ENCODE measurements around the gene MAP7D2.
A peak's percentile ranks its signal among the peaks of the same experiment; 100 is the strongest.

Gene MAP7D2

DNA sequence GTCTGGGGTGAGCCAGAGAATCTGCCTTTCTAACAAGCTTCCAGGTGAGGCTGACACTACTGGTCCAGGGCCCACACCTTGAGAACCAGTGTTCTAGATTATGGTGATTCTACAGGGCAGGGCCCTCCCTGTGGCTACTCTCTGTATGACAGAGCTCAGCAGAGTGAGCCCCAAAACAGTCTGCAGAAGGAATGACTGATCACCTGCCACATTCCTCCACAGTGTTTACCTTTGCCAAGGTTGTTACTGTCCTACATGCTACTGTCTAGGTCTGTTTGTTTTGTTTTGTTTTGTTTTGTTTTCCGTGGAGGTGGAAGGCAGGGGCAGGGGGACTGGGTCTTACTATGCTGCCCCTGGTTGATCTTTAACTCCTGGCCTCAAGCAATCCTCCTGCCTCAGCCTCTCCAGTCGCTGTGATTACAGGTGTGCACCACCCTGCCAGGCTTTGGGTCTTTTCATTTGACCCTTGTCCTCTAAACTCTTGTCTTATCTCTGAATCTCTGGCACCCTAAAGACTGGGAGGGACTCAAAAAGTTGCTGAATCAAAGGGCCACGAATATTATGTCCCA lies 45.1 kb downstream of the MAP7D2 start:
- H3K27ac Mint-ChIP-seq: no peak overlapping the region
- no peaks in the 10 kb centered on the region for H3K36me3 Mint-ChIP-seq
- CTCF ChIA-PET: interaction anchor here (1.6 kb wide), 1 partner anchor 167 kb away, joined by 3 read pairs; no protein-coding TSS in a partner anchor

DNA sequence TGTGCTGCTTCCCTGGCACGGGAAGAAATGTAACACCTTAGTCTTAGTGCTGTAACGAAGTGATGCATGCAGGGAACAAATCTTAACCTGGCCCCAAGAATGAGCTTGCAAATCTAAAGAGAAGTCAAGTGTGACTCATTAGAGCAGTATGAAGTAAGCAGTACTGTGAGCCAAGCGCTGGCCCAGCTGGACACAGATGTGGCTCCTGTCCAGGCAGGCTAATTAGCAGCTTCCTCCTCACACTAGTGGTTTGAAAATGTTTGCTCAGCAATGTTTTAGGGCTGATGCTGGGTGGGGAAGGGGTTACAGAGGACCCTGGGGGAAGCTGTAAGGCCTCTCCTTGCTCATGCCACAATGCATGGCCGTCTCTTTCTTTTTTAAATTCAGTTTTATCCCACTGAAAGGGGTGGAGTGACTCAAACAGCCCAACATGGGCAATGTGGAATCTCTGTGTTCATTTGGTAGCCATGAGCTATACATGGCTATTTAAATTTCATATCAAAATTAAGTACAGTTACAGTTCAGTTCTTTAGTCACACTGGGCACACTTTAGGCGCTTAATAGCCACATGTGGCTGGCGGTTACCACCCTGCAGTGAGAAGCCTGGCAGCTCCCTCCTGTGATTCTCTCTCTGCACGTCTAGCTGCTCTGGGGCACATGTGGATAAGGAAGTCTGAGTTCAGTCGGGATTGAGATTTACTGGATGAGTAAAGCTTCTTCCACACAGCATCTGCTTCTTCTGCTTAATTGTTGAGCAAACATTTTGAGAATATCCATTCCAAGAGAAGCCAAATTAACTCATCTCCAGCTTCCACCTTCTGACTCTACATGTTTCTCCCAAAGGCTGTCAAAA lies 48.8 kb downstream of the MAP7D2 start:
- no peak for DNase-seq
- H3K27me3 Mint-ChIP-seq: peaks cover 12% of the 10 kb centered on the region
- H3K36me3 Mint-ChIP-seq: no peaks in the 10 kb centered on the region
- no peak overlapping the region for H3K4me3 Mint-ChIP-seq
- no peaks in the 10 kb centered on the region for H3K9me3 Mint-ChIP-seq
- CTCF ChIA-PET: interaction anchor here (0.9 to 3.6 kb wide), 6 partner anchors 9 to 177 kb away, joined by 3 to 26 read pairs (median 4); no protein-coding TSS in a partner anchor
- H3K4me1 Mint-ChIP-seq: no peaks in the 10 kb centered on the region
- no peak overlapping the region for H3K27ac Mint-ChIP-seq

More for the DNA sequence above, 45.1 kb downstream of the MAP7D2 start:
- H3K4me1 Mint-ChIP-seq: no peaks in the 10 kb centered on the region
- peaks cover 9% of the 10 kb centered on the region for H3K27me3 Mint-ChIP-seq
- DNase-seq: no peak
- no peaks in the 10 kb centered on the region for H3K9me3 Mint-ChIP-seq
- no peak overlapping the region for H3K4me3 Mint-ChIP-seq

DNA sequence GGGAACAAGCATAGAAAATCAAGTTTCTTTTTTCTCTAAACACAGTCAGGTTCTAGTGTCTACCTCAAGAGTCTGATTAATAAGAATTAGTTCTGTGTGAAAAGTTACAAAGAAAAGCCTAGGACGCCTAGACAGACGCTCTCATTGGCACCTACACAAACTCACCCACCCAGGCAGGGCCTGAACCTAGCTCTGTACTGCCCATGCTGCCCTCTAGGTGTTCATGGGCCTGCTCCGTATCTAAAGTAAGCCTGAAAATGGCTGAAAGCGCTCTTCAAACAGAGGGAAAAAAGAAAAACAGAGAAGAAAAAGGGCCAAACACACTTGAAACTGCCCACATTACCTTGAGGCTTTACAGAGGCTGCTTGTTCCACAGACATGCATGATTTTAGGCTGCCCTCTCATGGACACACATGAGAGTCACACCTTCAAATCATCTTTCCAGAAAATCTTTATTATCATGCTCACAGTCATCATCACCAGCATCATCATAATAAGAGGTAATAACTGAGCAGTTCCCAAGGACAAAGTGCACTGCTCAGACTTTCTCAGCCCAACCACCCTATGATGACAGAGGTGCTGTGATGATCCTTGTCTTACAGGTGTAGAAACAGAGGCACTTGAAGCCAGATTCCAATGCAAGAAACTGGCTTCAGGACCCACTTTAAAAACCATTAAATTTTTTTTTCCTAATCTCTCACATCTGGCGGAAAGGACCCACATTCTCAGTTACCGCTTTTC lies 49.6 kb downstream of the MAP7D2 start:
- H3K27ac Mint-ChIP-seq: no peak overlapping the region
- no peak overlapping the region for H3K4me3 Mint-ChIP-seq
- peaks cover 2% of the 10 kb centered on the region for H3K4me1 Mint-ChIP-seq
- DNase-seq: peak; percentile 34
- peaks cover 9% of the 10 kb centered on the region for H3K27me3 Mint-ChIP-seq
- H3K9me3 Mint-ChIP-seq: no peaks in the 10 kb centered on the region
- H3K36me3 Mint-ChIP-seq: no peaks in the 10 kb centered on the region
- CTCF ChIA-PET: interaction anchor here (1.0 to 3.6 kb wide), 4 partner anchors 10 to 162 kb away, joined by 3 to 26 read pairs (median 5); no protein-coding TSS in a partner anchor

DNA sequence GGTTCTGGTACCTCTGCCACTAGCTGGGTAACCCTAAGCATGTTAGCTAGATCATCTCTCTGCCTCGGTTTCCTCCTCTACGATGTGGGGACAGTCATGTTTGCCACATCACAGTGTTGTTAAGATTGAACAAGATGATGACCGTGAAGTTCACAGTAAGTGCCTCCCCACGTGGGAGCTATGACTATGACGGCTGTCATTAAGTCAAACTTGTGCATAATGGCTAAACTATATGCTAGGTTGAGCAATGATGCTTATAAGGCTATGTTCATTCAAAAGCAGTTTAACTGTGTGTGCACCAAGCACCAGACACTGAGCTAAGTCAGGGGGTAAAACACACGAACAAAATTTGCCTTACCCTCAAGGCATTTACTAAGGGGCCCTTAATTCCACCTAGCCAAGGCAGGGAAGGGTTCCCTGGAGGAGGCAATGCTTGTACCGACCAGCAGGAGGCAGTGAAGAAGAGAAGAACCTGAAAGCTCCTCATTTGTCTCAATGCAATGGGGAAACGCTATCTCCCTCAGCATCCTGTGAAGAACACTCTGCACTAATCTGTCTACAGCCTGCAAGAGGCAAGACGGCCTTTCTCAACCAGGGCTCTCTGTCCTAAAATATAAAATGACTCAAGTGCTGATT lies 52.9 kb downstream of the MAP7D2 start:
- Mint-ChIP-seq H3K36me3 (no peaks in the 10 kb centered on the region), H3K9me3 (no peaks in the 10 kb centered on the region), H3K27ac (no peak overlapping the region), H3K27me3 (peaks cover 11% of the 10 kb centered on the region), H3K4me3 (no peak overlapping the region), H3K4me1 (peaks cover 22% of the 10 kb centered on the region)
- CTCF ChIA-PET: interaction anchor here (0.8 to 1.2 kb wide), 2 partner anchors 9 to 159 kb away, joined by 3 to 6 read pairs; no protein-coding TSS in a partner anchor
- DNase-seq: peak; percentile 22

DNA sequence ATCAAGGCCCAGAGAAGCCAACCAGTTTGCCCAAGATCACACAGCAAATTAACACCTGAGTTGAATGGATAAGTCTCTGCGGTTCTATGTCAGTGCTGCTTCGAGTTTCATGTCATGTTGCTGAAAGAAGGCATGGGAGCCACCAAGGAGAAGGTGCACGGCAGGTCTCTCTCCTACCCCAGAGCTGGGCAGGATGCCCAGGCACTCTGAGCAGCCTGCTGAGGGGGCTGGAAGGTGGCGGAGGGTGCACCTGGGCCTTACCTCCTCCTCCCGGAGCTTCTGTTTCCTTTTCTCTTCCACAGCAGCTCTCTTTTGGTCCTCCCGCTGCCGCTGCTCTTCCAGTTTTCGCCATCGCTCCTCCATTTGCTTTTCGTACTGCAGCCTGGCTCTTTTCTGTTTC lies 53.6 kb downstream of the MAP7D2 start:
- CTCF ChIA-PET: interaction anchor here (1.2 kb wide), 1 partner anchor 159 kb away, joined by 6 read pairs; no protein-coding TSS in a partner anchor
- no peak overlapping the region for H3K27ac Mint-ChIP-seq
- no peaks in the 10 kb centered on the region for H3K36me3 Mint-ChIP-seq
- H3K27me3 Mint-ChIP-seq: peaks cover 8% of the 10 kb centered on the region
- DNase-seq: no peak
- H3K9me3 Mint-ChIP-seq: no peaks in the 10 kb centered on the region
- no peak overlapping the region for H3K4me3 Mint-ChIP-seq
- peaks cover 22% of the 10 kb centered on the region for H3K4me1 Mint-ChIP-seq

DNA sequence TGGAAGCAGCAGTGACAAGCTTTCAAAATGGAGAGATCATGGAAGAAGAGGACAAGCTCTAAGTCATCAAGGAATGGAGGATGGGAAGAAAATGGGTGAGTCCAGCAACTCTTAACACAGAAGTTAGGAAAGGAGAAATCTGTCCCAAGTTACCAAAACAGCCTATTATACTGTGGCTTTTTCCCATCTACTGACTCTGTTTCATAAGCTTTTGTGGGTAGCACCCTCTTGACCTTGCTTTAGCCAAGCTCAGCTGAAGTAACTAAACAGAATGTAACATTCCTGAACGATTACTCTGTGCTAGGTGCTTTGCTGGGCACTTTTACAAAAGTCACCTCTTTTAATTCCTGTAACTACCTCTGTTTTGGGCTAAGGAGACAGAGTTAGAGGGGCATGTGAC lies 54.9 kb downstream of the MAP7D2 start:
- Mint-ChIP-seq H3K27me3 (peaks cover 8% of the 10 kb centered on the region), H3K27ac (no peak overlapping the region), H3K4me1 (peaks cover 22% of the 10 kb centered on the region), H3K9me3 (no peaks in the 10 kb centered on the region), H3K4me3 (no peak overlapping the region), H3K36me3 (no peaks in the 10 kb centered on the region)
- DNase-seq: no peak
- CTCF ChIA-PET: interaction anchor here (1.4 to 1.6 kb wide), 3 partner anchors 10 to 679 kb away, joined by 3 to 5 read pairs (median 3); no protein-coding TSS in a partner anchor

DNA sequence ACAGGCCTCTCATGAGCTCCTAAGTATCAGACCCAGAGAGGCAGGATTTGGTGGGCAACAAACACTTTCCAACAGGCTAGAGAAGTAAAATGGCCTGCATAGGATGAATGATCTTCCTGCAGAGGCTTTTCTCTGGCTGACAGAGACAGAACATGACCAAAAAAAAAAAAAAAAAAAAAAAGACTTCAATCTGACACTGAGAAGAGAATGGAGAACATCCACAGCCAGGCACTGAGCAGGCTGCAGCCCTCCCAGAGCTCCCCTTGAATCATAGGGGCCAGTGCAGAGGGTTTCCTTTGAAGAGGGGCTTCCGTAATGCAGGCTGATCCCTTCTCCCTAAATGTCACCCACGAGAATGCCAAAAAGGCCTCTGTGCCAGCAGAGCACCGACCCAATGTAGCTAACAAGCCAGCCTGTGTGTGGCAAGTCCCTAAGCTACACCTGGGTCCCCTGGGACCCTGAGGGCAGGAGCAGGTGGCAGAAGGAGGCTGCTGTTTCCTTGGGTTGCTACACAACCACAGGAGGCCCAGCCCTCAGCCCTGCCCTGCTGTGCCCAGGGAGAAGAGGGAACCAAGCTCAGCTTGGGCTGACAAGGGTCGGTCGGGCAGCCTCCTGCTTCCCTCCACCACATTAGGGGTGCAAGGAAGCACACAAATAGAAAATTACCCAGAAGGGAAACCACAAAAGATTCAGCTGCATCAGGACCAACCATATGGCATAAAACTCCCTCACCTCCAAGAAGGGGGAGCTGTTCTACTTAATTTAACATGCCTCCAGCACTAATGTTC lies 55.6 kb downstream of the MAP7D2 start:
- peak; percentile 21 for DNase-seq
- Mint-ChIP-seq H3K27ac (no peak overlapping the region), H3K27me3 (peaks cover 15% of the 10 kb centered on the region), H3K9me3 (no peaks in the 10 kb centered on the region), H3K4me1 (peaks cover 22% of the 10 kb centered on the region), H3K36me3 (no peaks in the 10 kb centered on the region), H3K4me3 (no peak overlapping the region)
- CTCF ChIA-PET: interaction anchor here (0.7 to 1.6 kb wide), 4 partner anchors 10 to 678 kb away, joined by 3 to 5 read pairs (median 3); no protein-coding TSS in a partner anchor

DNA sequence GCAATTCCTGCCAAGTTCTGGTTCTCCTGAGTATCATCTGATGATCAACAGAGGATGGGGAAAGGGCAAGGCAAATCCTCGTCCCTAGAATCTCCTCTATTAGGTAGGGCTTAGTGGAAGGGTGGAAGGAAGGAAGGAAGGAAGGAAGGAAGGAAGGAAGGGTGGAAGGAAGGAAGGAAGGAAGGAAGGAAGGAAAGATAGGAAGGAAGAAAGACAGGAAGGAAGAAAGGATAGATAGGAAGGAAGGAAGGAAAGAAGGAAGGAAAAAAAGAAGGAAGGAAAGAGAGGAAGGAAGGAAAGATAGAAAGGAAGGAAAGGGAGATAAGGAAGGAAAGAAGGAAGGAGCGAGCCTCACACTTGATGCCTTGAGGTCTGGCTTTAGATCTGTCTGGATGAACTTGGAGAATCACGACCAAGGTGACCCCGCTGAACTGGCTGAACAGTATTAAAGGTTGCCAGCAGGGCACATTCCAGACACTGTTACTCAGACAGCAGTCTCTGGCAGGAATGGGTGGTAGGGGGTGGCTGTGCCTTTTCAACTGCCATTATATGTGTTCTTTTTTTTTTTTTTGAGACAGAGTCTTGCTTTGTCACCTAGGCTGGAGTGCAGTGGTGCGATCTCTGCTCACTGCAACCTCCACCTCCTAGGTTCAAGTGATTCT lies 57.1 kb downstream of the MAP7D2 start:
- Mint-ChIP-seq H3K9me3 (no peaks in the 10 kb centered on the region), H3K27ac (no peak overlapping the region), H3K27me3 (peaks cover 17% of the 10 kb centered on the region), H3K4me3 (no peak overlapping the region), H3K36me3 (no peaks in the 10 kb centered on the region), H3K4me1 (peaks cover 22% of the 10 kb centered on the region)
- DNase-seq: no peak
- CTCF ChIA-PET: interaction anchor here (0.9 kb wide), 1 partner anchor 95 kb away, joined by 3 read pairs; no protein-coding TSS in a partner anchor

DNA sequence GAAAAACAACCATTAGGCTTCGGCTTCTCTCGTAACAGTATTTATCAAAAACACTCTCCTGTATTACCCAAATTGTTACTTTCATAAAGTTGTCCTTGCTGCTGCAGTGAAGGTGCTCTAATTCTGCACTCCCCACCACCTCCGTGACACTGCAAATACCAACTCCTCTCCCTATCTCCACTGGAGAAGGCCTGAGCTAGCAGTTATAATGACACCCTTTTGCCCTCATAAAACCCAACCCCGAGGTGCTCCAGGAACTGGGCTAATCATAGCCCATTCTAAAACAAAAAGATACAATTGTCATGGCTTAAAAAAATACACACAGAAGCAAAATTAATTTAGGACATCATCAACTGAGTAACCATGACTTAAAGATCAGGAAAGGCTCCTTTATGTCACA lies 59.2 kb downstream of the MAP7D2 start:
- no peak for DNase-seq
- H3K36me3 Mint-ChIP-seq: no peaks in the 10 kb centered on the region
- peaks cover 22% of the 10 kb centered on the region for H3K4me1 Mint-ChIP-seq
- CTCF ChIA-PET: no interaction called here
- H3K27me3 Mint-ChIP-seq: peaks cover 14% of the 10 kb centered on the region
- H3K9me3 Mint-ChIP-seq: no peaks in the 10 kb centered on the region
- no peak overlapping the region for H3K27ac Mint-ChIP-seq
- H3K4me3 Mint-ChIP-seq: no peak overlapping the region

DNA sequence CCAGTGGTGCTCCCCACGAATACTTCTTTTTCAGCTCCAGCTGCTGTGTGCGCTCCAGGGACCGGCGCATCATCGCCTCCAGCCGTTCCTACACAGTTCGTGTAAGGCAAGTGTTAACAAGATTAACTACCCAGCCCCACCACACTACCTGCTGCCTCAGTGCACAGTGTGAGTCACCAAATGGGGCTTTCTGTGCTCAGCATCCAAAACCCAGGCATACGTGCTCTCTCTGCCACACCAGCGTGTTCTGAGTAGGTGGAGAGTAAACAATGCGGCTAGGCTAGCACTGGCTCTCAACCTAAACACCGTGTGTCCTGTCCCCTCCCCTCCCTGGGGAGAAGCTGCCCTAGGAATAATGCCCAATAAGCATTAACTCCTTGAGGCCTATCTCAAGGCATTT lies 60.0 kb downstream of the MAP7D2 start:
- CTCF ChIA-PET: no interaction called here
- Mint-ChIP-seq H3K4me1 (peaks cover 16% of the 10 kb centered on the region), H3K36me3 (no peaks in the 10 kb centered on the region), H3K4me3 (no peak overlapping the region), H3K9me3 (no peaks in the 10 kb centered on the region), H3K27ac (no peak overlapping the region), H3K27me3 (peaks cover 14% of the 10 kb centered on the region)
- DNase-seq: no peak

DNA sequence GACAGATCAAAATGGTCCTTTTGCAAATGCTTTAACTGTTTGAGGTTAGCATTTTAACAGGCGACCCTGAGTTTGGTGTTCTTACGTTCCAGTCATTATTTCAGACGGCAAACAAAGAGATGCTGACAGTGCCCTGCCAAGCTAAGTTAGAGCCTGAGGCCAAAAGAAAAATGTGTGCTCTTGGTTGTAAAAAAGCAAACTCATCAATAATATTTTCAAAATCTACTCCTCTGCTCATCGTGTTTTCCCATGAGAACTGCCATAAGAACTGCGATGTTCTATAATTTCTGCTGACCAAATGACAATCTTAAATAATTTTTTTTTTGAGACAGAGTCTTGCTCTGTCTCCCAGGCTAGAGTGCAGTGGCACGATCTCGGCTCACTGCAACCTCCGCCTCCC lies 63.2 kb downstream of the MAP7D2 start:
- no peak overlapping the region for H3K27ac Mint-ChIP-seq
- peaks cover 9% of the 10 kb centered on the region for H3K27me3 Mint-ChIP-seq
- no peak for DNase-seq
- no peak overlapping the region for H3K4me3 Mint-ChIP-seq
- no peaks in the 10 kb centered on the region for H3K4me1 Mint-ChIP-seq
- CTCF ChIA-PET: no interaction called here
- no peaks in the 10 kb centered on the region for H3K9me3 Mint-ChIP-seq
- H3K36me3 Mint-ChIP-seq: no peaks in the 10 kb centered on the region

DNA sequence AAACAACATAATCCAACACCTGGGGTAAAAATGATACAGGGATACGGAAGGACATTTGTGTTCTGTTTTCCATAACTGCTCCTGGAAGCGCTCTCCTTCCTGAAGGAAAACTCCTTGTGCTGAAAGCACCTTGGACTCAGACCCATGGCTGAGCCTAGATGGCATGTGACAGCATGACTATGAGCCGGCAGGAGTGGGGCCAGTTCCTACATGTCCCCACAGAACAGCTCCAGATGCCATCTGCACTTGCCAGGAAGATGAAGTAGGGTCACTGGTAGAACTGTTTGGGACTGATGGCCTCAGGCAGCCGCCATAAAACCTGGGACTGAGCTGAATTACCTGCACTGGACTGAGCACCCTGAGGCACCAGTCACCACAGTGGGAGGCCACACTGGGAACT lies 69.8 kb downstream of the MAP7D2 start:
- no peaks in the 10 kb centered on the region for H3K9me3 Mint-ChIP-seq
- peaks cover 5% of the 10 kb centered on the region for H3K27me3 Mint-ChIP-seq
- no peak overlapping the region for H3K27ac Mint-ChIP-seq
- H3K4me1 Mint-ChIP-seq: no peaks in the 10 kb centered on the region
- H3K36me3 Mint-ChIP-seq: no peaks in the 10 kb centered on the region
- CTCF ChIA-PET: no interaction called here
- no peak for DNase-seq
- no peak overlapping the region for H3K4me3 Mint-ChIP-seq

DNA sequence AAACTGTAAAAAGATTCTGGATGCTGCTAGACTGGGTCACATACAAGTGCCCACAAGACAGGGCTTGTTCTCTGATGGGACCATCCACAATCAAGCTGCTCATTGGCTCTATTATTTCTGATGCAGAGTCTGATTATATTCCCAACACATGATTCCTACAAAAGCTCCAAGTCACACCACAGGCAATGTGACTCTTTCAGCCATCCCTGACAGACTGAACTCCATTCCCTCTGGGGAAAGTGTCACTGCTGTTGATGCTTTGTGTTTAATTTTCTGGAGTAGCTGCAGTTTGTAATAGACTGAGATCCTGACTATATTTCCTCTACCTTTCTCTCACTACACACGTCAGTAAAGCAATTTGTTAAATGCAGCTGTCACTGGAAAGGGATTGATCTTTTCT lies 70.5 kb downstream of the MAP7D2 start:
- H3K36me3 Mint-ChIP-seq: no peaks in the 10 kb centered on the region
- no peaks in the 10 kb centered on the region for H3K9me3 Mint-ChIP-seq
- peaks cover 5% of the 10 kb centered on the region for H3K27me3 Mint-ChIP-seq
- no peak overlapping the region for H3K27ac Mint-ChIP-seq
- CTCF ChIA-PET: no interaction called here
- no peak for DNase-seq
- no peak overlapping the region for H3K4me3 Mint-ChIP-seq
- H3K4me1 Mint-ChIP-seq: no peaks in the 10 kb centered on the region
